Lung (tissue), 12 donors: Measurements from ENCODE around the gene RAB11FIP3. TPM values are rescaled to one million over a fixed set of nuclear protein-coding genes. Genes with fewer than 3 reads are reported as not detected.

ENCODE experiments used
- ATAC-seq: fragments of 200-7000 bp; cut with Tn5 transposase; one replicate; pipeline ENCODE4 v1.9.1; 2020; ENCODE audit warnings: moderate number of reproducible peaks; ENCODE audit not compliant: insufficient read depth, low FRiP score
- DNase-seq, 3 donors: peaks; one replicate each; pipeline ENCODE4 v3.0.0-alpha.2; 2013 to 2017
- H3K27ac ChIP-seq, 2 donors: one replicate each; pipeline ENCODE4 v1.5.1; 2013; ENCODE audit warnings: mild to moderate bottlenecking in 2 of 2, moderate library complexity in 2 of 2, control low read depth in 1 of 2, inconsistent platforms in 1 of 2, low read depth in 1 of 2, low read length in 1 of 2
- H3K27me3 ChIP-seq, 3 donors: one replicate each; pipeline ENCODE4 v1.5.1; 2013; ENCODE audit warnings: low read length in 2 of 3; ENCODE audit not compliant: control insufficient read depth in 3 of 3, insufficient read depth in 3 of 3
- H3K36me3 ChIP-seq, 4 donors: one replicate each; pipeline ENCODE4 v1.5.1; 2013; ENCODE audit warnings: low read length in 4 of 4, mild to moderate bottlenecking in 1 of 4, moderate library complexity in 1 of 4; ENCODE audit not compliant: control insufficient read depth in 4 of 4, insufficient read depth in 4 of 4
- H3K4me1 ChIP-seq, 5 donors: one replicate each; pipeline ENCODE4 v1.5.1; 2013; ENCODE audit warnings: low read length in 5 of 5, mild to moderate bottlenecking in 2 of 5, moderate library complexity in 1 of 5; ENCODE audit not compliant: control insufficient read depth in 5 of 5, insufficient read depth in 5 of 5
- H3K4me3 ChIP-seq: one replicate; pipeline ENCODE4 v1.5.1; 2013; ENCODE audit warnings: mild to moderate bottlenecking, control low read depth, moderate library complexity
- H3K9ac ChIP-seq, 2 donors: one replicate each; pipeline ENCODE4 v1.5.1; 2013; ENCODE audit warnings: low read length in 2 of 2, control low read depth in 1 of 2; ENCODE audit not compliant: insufficient read depth in 1 of 2
- H3K9me3 ChIP-seq, 4 donors: one replicate each; pipeline ENCODE4 v1.5.1; 2013; ENCODE audit warnings: low read length in 3 of 4, mild to moderate bottlenecking in 1 of 4, moderate library complexity in 1 of 4; ENCODE audit not compliant: control insufficient read depth in 4 of 4, insufficient read depth in 3 of 4
- WGBS, 2 donors: extraction: QIAGEN DNeasy Blood & Tissue Kit; methylation state at CpG; one replicate each; pipeline ENCODE4 v1.1.7; 2013; 5-methylcytosine and 5-hydroxymethylcytosine counted together
- polyA plus RNA-seq, 2 donors: library from polyadenylated mRNA; stranded (reverse); fragments of 200-250 nt; gene quantifications; one replicate each; pipeline ENCODE4 v1.2.1, GENCODE V29; 2013
- total RNA-seq, 2 donors: library from RNA; depleted of rRNA in 1 of 2; stranded (reverse); fragments of >200 nt in 1 of 2; gene quantifications; one replicate each; pipeline ENCODE4 v1.2.1, GENCODE V29; 2014 to 2021
- TF ChIP-seq, protein P1 (sequence below): IDR thresholded peaks from 2 replicates; pipeline ENCODE4 v1.5.1; 2012; ENCODE audit warnings: mild to moderate bottlenecking; ENCODE audit errors: control extremely low read depth, extremely low read depth
- donor health status: control.
- donor health status: control.
- donor health status: Bipolar disorder and iron deficiency.
- donor health status: healthy.
- donor health status: DM: yes; HTN: yes; CAD: no.

The RAB11FIP3 gene
- total and polyA plus RNA-seq, 4 donors, result 20.7 to 38.3 (median 21.5) TPM

DNA sequence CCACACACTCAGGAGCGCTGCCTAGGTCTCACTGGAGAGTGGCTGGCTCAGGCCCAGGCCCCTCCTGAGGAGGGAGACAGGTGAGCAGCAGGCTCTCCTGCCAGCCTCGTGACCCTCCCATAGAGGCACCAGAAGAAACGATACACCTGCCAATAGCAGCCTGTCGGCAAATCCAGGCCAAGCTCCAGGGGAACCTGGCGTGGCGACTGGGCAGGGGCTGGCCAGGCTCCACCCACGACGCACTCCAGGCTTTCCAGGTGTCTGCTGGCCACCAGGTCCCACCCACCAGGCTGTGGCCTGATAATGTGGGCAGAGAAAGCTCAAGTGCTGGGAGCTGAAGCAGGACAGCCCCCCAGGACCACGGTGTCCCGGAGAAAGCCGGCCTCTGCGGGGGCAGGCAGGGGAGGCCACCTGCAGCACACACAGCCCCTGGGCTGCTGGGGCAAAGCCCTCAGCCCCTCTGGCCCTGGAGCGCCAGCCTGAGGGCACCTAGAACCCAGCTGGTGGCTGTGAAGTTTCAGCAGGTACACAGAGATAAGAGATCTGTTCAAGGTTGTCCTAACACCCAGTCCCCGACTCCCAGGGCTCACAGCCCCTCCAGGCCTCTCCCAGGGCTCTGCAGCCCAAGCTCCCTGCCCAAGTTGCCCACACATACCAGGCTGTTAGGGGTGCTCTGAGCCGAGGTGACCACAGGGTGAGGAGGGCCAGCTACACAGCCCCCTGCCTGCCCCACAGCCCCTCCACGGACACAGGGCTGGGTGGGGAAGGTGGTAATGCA lies 46.1 kb upstream of the RAB11FIP3 start:
- H3K4me3 ChIP-seq, result no peak overlapping the region
- no peaks in the 10 kb centered on the region for H3K27me3 ChIP-seq
- H3K9ac ChIP-seq, result no peak overlapping the region
- no peaks in the 10 kb centered on the region for H3K9me3 ChIP-seq
- H3K27ac ChIP-seq, result peak overlapping the region in 1 of 2 donors; percentile 67
- 68 to 88% methylated on average over 14 to 16 of the region's 16 CpGs for WGBS, 2 donors
- peaks cover 0 to 23% (median 4%) of the 10 kb centered on the region in 5 donors for H3K4me1 ChIP-seq
- TF ChIP-seq, protein P1, sequence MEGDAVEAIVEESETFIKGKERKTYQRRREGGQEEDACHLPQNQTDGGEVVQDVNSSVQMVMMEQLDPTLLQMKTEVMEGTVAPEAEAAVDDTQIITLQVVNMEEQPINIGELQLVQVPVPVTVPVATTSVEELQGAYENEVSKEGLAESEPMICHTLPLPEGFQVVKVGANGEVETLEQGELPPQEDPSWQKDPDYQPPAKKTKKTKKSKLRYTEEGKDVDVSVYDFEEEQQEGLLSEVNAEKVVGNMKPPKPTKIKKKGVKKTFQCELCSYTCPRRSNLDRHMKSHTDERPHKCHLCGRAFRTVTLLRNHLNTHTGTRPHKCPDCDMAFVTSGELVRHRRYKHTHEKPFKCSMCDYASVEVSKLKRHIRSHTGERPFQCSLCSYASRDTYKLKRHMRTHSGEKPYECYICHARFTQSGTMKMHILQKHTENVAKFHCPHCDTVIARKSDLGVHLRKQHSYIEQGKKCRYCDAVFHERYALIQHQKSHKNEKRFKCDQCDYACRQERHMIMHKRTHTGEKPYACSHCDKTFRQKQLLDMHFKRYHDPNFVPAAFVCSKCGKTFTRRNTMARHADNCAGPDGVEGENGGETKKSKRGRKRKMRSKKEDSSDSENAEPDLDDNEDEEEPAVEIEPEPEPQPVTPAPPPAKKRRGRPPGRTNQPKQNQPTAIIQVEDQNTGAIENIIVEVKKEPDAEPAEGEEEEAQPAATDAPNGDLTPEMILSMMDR, result no peak
- peaks cover 0 to 32% (median 3%) of the 10 kb centered on the region in 4 donors for H3K36me3 ChIP-seq
- ATAC-seq (peak; percentile 51), DNase-seq (peak; percentile 60 to 85 (median 82))

DNA sequence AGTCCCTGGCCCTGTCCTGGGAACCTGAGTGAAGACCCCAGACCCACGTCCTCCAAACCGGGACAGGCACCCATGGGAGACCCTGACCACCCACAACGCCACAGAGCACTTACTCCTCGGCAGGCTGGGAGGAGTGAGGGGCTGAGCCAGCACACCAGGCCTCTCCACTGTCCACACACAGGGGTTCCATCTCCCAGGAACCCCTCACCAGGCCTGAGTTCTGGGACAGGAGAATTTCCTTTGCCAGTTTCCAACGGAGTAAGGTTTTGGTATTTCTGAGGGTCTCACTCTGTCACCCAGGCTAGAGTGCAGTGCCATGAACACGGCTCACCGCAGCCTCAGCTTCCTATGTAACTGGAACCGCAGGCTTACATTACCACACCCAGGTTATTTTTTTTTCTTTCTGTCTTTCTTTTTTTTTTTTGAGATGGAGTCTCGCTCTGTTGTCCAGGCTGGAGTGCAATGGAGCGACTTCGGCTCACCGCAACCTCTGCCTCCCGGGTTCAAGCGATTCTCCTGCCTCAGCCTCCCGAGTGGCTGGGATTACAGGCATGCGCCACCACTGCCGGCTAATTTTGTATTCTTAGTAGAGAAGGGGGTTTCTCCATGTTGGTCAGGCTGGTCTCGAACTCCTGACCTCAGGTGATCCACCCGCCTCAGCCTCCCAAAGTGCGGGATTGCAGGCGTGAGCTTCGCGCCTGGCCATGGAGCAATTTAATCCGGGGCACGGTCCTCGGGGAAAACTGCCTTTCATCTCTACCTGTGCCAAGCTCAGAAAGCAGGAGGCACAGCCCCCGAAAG lies 45.3 kb upstream of the RAB11FIP3 start:
- WGBS, 2 donors, result 78 to 80% methylated on average over 27 of the region's 27 CpGs
- Histone ChIP-seq H3K4me3 (no peak overlapping the region), H3K36me3 (peaks cover 0 to 24% (median 3%) of the 10 kb centered on the region in 4 donors), H3K9me3 (no peaks in the 10 kb centered on the region), H3K27me3 (no peaks in the 10 kb centered on the region), H3K4me1 (peaks cover 0 to 23% (median 4%) of the 10 kb centered on the region in 5 donors), H3K9ac (no peak overlapping the region), H3K27ac (peak overlapping the region in 1 of 2 donors; percentile 67)
- TF ChIP-seq, protein P1, result no peak
- ATAC-seq, result no peak
- no peak for DNase-seq

DNA sequence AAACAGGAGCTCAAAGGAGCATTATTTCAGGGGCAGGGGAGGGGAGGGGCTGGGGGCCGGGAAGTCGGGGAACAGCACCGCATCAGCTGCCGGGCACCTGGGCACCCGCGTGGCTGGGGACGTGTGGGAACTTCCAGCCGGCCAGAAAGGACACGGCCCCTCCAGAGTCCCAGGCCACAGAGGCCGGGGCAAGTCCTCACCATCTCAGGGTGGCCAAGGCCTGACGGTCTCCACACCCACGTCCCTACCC lies 44.8 kb upstream of the RAB11FIP3 start:
- Histone ChIP-seq H3K9ac (no peak overlapping the region), H3K36me3 (peaks cover 0 to 21% (median 3%) of the 10 kb centered on the region in 4 donors), H3K4me3 (peak overlapping the region; percentile 71), H3K4me1 (peaks cover 0 to 23% (median 4%) of the 10 kb centered on the region in 5 donors), H3K9me3 (no peaks in the 10 kb centered on the region), H3K27ac (peak overlapping the region in 1 of 2 donors; percentile 75), H3K27me3 (no peaks in the 10 kb centered on the region)
- no peak for ATAC-seq
- 3 to 5% methylated on average over 12 of the region's 12 CpGs for WGBS, 2 donors
- DNase-seq, result no peak
- TF ChIP-seq, protein P1, result no peak
